Ovary (tissue), 9 donors: ENCODE measurements around the gene RPL10A. TPM values are rescaled to one million over a fixed set of nuclear protein-coding genes. Genes with fewer than 3 reads are reported as not detected.

ENCODE experiments used
- DNase-seq, 5 donors: peaks; one replicate each; pipeline ENCODE4 v3.0.0-alpha.2; 2019 to 2020
- H3K27ac ChIP-seq, 2 donors: fragments of 200-600 bp; one replicate each; pipeline versions ENCODE4 v1.5.1 to v1.8.0; 2019 to 2022
- H3K27me3 ChIP-seq: fragments of 200-600 bp; one replicate; pipeline ENCODE4 v1.8.0; 2022
- H3K36me3 ChIP-seq: fragments of 200-600 bp; sonication (generic); one replicate; pipeline ENCODE4 v1.5.1; 2019
- H3K4me1 ChIP-seq: one replicate; pipeline ENCODE4 v1.8.1; 2013; ENCODE audit warnings: mild to moderate bottlenecking, moderate library complexity; ENCODE audit not compliant: insufficient read depth
- H3K4me3 ChIP-seq: fragments of 200-600 bp; sonication (generic); one replicate; pipeline ENCODE4 v1.5.1; 2017
- H3K9me3 ChIP-seq, 2 donors: fragments of 200-600 bp in 1 of 2; sonication (generic) in 1 of 2; one replicate each; pipeline versions ENCODE4 v1.5.1 to v1.8.1; 2013 to 2019; ENCODE audit warnings: mild to moderate bottlenecking in 1 of 2, moderate library complexity in 1 of 2
- EP300 ChIP-seq: sonication (generic); formaldehyde crosslinking; IDR thresholded peaks from one replicate; pipeline ENCODE4 v1.6.1; 2017; ENCODE audit warnings: antibody characterized with exemption
- POLR2A ChIP-seq: fragments of 450-650 bp; IDR thresholded peaks from one replicate; pipeline ENCODE4 v1.6.1; 2017; ENCODE audit warnings: antibody characterized with exemption, mild to moderate bottlenecking, moderate library complexity
- WGBS, 3 donors: extraction: QIAGEN DNeasy Blood & Tissue Kit in 1 of 3; methylation state at CpG; one replicate each; pipeline versions ENCODE4 v1.1.5 to v1.1.7; 2013 to 2017; 5-methylcytosine and 5-hydroxymethylcytosine counted together
- intact Hi-C, 4 donors: fragments of 100-400 bp; cut with DNase I; formaldehyde crosslinking; loops; one replicate each; pipeline versions ENCODE4 v1.11.0 to v1.15.1; 2022 to 2023
- polyA plus RNA-seq, 2 donors: library from polyadenylated mRNA; stranded (reverse); fragments of 200-250 nt in 1 of 2; fragments of 350-450 nt in 1 of 2; fragmentation: Illumina TruSeq in 1 of 2; extraction: RNeasy Lipid Tissue Mini Kit (QIAGEN cat#74804) in 1 of 2; gene quantifications; one replicate each; pipeline ENCODE4 v1.2.3, GENCODE V29; 2013 to 2014
- total RNA-seq, 7 donors: library from RNA; depleted of rRNA in 2 of 7; stranded (reverse); fragments of >200 nt in 2 of 7; fragmentation: NEBNext Ultra II Directional in 3 of 7; extraction: Animal tissue kit (Norgen Biotek cat#: 25700) in 3 of 7; gene quantifications; one replicate each; pipeline versions ENCODE4 v1.1.0 to v1.2.4, GENCODE V29; 2016 to 2023
- TF ChIP-seq, protein P1 (sequence below), 3 donors: fragments of 450-650 bp in 2 of 3; fragments of 200-600 bp in 1 of 3; IDR thresholded peaks; one replicate each; pipeline versions ENCODE4 v1.5.1 to v1.8.0; 2016 to 2022; ENCODE audit warnings: antibody characterized with exemption in 3 of 3, mild to moderate bottlenecking in 1 of 3
- donor health status: DM: no; HTN: no; CAD: no; lungs with moderate emphysema.
- donor health status: DM: no; HTN: no; CAD: no.
- donor health status: Bipolar disorder and iron deficiency.
- donor health status: DM: yes; HTN: yes; CAD: no.
- donor health status: DM: no; HTN: no; CAD: no.
- donor health status: DM: yes; HTN: yes; CAD: no.

RPL10A gene
- total and polyA plus RNA-seq, 9 donors = 2,596 to 5,052 (median 3,198) TPM

DNA sequence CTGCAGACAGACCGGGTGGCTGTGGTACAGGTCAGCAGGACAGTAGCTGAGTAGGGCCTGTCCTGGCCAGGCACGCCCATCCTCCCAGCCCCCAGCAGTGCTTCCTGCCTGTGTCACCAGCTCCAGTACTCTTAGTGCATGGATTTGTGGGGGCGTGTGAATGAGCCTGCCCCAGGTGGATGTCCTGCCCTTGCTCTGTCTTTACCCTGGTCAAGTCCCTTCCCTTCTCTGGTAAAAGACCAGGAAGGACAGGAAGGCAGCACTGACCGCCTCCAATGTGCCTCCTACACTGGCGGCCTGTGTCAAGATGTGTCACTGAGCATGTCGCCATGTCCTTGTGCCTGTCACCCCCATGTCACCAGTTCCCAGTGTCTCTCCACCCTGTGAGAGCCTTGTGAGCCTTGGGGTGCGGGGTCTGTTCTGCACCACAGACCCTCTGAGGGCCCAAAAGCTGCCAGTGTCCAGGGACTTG is 16.8 kb downstream of the RPL10A start:
- peak overlapping the region; percentile 83 to 98 for H3K27ac ChIP-seq
- WGBS, 3 donors = 83 to 85% (median 84%) methylated on average over 7 of the region's 7 CpGs
- no peak overlapping the region for H3K4me3 ChIP-seq
- TF ChIP-seq POLR2A (no peak), EP300 (no peak)
- TF ChIP-seq, protein P1, sequence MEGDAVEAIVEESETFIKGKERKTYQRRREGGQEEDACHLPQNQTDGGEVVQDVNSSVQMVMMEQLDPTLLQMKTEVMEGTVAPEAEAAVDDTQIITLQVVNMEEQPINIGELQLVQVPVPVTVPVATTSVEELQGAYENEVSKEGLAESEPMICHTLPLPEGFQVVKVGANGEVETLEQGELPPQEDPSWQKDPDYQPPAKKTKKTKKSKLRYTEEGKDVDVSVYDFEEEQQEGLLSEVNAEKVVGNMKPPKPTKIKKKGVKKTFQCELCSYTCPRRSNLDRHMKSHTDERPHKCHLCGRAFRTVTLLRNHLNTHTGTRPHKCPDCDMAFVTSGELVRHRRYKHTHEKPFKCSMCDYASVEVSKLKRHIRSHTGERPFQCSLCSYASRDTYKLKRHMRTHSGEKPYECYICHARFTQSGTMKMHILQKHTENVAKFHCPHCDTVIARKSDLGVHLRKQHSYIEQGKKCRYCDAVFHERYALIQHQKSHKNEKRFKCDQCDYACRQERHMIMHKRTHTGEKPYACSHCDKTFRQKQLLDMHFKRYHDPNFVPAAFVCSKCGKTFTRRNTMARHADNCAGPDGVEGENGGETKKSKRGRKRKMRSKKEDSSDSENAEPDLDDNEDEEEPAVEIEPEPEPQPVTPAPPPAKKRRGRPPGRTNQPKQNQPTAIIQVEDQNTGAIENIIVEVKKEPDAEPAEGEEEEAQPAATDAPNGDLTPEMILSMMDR (IDR thresholded peaks at IDR 0.05) = no peak
- no peaks in the 10 kb centered on the region for H3K9me3 ChIP-seq
- H3K36me3 ChIP-seq = no peaks in the 10 kb centered on the region
- H3K4me1 ChIP-seq = peaks cover 27% of the 10 kb centered on the region
- peak in 2 of 5 donors; percentile 47 to 53 for DNase-seq
- intact Hi-C loops = no loop called here
- H3K27me3 ChIP-seq = no peaks in the 10 kb centered on the region

DNA sequence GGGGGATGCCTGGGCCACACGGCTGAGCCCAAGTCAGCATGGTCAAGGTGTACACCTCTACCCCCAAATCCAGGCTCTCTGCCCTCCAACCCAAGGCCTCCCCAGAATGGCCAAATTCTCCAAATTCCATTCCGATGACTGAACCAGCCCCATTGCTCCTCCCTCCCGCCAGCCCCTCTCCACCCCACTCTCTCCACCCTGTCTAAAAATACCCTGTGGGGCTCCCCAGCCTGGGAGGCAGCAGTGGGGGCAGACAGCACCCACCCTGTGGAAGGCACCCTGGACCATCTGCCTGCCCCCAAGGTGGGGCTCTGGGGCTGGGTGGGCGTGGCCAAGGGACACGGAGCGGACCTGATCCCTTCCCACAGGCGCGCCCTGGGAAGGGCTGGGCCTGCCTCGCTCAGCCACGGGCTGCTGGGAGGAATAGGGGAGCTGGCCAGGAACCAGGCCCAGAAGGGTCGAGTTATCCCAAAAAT is 17.2 kb downstream of the RPL10A start:
- no peaks in the 10 kb centered on the region for H3K27me3 ChIP-seq
- peak overlapping the region; percentile 19 for H3K4me3 ChIP-seq
- TF ChIP-seq EP300 (no peak), POLR2A (no peak)
- TF ChIP-seq, protein P1 (IDR thresholded peaks at IDR 0.05) = no peak
- peaks cover 27% of the 10 kb centered on the region for H3K4me1 ChIP-seq
- peak; percentile 75 to 87 (median 82) for DNase-seq
- H3K36me3 ChIP-seq = no peaks in the 10 kb centered on the region
- intact Hi-C loops = no loop called here
- H3K27ac ChIP-seq = peak overlapping the region; percentile 83 to 98
- 3 to 14% (median 11%) methylated on average over 11 of the region's 11 CpGs for WGBS, 3 donors
- no peaks in the 10 kb centered on the region for H3K9me3 ChIP-seq

DNA sequence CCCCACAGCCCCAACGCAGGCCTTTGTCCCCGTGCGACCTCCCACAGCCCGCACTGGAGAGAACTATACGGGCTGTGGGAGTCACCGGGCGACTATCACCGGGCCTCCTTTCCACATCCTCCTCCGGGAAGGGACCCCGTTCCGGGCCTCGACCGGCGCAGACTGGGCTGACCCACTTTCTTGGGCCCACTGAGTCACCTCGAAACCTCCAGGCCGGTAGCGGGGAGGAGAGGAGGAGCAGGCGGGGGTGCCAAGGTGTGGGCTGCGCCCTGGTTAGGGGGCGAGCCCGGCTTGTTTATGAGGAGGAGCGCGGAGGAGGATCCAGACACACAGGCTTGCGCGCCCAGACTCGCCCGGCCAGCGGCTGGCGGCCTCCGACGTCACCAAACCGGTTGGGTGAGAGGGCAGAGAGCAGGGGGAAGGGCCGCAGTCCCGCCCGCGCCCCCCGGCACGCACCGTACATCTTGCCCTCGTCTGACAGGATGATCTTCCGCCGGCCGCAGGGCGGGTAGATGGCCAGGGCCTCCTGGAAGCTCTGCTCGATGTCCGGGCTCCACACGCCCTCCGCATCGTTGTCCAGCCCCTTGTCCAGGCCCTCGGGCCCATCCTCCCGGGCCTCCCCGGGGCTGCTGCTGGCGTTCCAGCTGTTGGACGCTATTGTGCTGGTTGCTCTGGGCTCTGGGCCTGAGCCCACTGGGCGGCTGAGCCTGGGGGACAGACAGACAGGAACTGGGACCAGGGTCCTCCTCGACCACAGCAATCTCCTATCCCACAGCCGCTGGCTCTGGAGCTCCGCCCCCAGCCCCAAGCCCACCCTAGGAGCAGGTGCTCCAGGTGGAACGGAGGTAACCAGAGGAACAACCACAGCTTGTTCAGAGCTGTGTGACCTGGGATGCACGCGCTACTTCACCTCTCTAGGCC is 18.1 kb downstream of the RPL10A start:
- 10 to 15% (median 12%) methylated on average over 50 to 61 of the region's 61 CpGs for WGBS, 3 donors
- no peaks in the 10 kb centered on the region for H3K9me3 ChIP-seq
- H3K36me3 ChIP-seq = no peaks in the 10 kb centered on the region
- peaks cover 34% of the 10 kb centered on the region for H3K4me1 ChIP-seq
- peak overlapping the region; percentile 19 for H3K4me3 ChIP-seq
- peak; percentile 88 to 94 (median 93) for DNase-seq
- intact Hi-C loops = no loop called here
- TF ChIP-seq EP300 (no peak), POLR2A (peak; percentile 40)
- H3K27ac ChIP-seq = peak overlapping the region; percentile 83 to 98
- H3K27me3 ChIP-seq = no peaks in the 10 kb centered on the region

DNA sequence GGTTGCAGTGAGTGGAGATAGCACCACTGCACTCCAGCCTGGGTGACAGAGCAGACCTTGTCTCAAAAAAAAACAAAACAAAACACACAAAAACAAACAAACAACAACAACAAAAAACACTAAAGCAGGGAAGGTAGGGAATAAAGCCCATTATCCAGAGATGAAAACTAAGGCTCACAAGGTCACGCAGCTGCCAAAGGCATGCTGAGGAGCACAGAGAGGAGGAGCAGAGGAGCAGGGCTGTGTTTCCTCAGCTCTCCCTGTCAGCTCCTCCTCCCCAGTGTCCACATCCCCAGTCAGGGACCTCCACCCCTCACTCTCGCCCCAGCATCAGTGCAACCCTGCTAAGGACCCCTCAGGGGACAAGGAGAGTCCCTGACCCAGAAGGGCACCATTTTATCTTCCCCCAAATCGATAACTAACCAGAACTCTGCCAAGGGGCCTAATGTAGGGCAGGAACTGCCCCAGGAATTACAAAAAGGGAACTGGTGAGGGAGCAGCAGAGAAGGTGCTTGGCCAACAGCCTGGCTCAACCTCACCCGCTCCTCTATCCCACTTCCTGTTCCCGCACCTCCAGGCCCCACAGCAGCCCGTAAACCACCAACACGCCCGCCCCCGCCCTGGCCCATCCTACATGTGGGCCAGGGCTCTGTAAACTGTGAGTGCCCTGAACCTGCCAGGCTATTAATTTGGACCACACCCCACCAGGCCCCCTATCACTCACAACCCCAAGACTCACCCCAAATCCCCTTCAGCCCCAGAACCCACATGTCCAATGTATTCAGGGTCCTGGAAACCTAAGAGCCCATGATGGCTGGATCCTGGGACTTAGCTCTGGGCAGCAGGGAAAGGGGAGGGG is 19.7 kb downstream of the RPL10A start:
- peak; percentile 62 to 75 (median 66) for DNase-seq
- intact Hi-C loops = no loop called here

More for the DNA sequence above, 19.7 kb downstream of the RPL10A start:
- H3K4me3 ChIP-seq = no peak overlapping the region
- peak overlapping the region; percentile 86 to 98 for H3K27ac ChIP-seq
- H3K27me3 ChIP-seq = no peaks in the 10 kb centered on the region
- H3K9me3 ChIP-seq = no peaks in the 10 kb centered on the region
- TF ChIP-seq POLR2A = no peak
- no peak for TF ChIP-seq EP300
- TF ChIP-seq, protein P1 (IDR thresholded peaks at IDR 0.05) = no peak
- peaks cover 45% of the 10 kb centered on the region for H3K4me1 ChIP-seq
- no peaks in the 10 kb centered on the region for H3K36me3 ChIP-seq
- 18 to 41% (median 36%) methylated on average over 9 of the region's 9 CpGs for WGBS, 3 donors
